Inflammatory macrophage (primary cell): ENCODE measurements around the gene GPR150.
A peak's percentile ranks its signal among the peaks of the same experiment; 100 is the strongest.
"Not testable (repeated sequence)": the region's sequence is repeated elsewhere in the genome, so short reads cannot be mapped to it uniquely, and the experiment has no call there.

ENCODE experiments used
- DNase-seq, 2 donors: peaks; one replicate each; pipeline ENCODE4 v3.0.0-alpha.2; 2020 to 2022

GPR150 gene

GRCh38 chr5:95624368-95624767 is 4.5 kb downstream of the GPR150 start:
- DNase-seq, result no peak

GRCh38 chr5:95626701-95627100 is 6.8 kb downstream of the GPR150 start:
- no peak for DNase-seq

- no peak for DNase-seq
These were observed 8.3 kb downstream of the GPR150 start for GRCh38 chr5:95627971-95628810.

GRCh38 chr5:95628933-95629332 is 9.0 kb downstream of the GPR150 start:
- no peak for DNase-seq

GRCh38 chr5:95630394-95630917 is 10.6 kb downstream of the GPR150 start:
- DNase-seq, result no peak

- peak in 1 of 2 donors; percentile 32 for DNase-seq
These were observed 11.5 kb downstream of the GPR150 start for GRCh38 chr5:95631255-95631958.

GRCh38 chr5:95631991-95632675 is 12.2 kb downstream of the GPR150 start:
- peak; percentile 82 to 87 for DNase-seq

GRCh38 chr5:95632942-95633341 is 13.1 kb downstream of the GPR150 start:
- DNase-seq, result not testable (repeated sequence)

GRCh38 chr5:95633671-95634070 is 13.8 kb downstream of the GPR150 start:
- no peak for DNase-seq

GRCh38 chr5:95634081-95634480 is 14.2 kb downstream of the GPR150 start:
- DNase-seq, result no peak

GRCh38 chr5:95638632-95639031 is 18.7 kb downstream of the GPR150 start:
- DNase-seq, result no peak

- DNase-seq, result no peak
These were observed 21.9 kb downstream of the GPR150 start for GRCh38 chr5:95641741-95642220.

GRCh38 chr5:95643152-95643551 is 23.3 kb downstream of the GPR150 start:
- no peak for DNase-seq

- peak; percentile 36 to 46 for DNase-seq
These were observed 24.6 kb downstream of the GPR150 start for GRCh38 chr5:95644351-95645042.

GRCh38 chr5:95646226-95646568 is 26.3 kb downstream of the GPR150 start:
- DNase-seq, result not testable (repeated sequence)

- DNase-seq, result peak; percentile 98 to 99
These were observed 26.9 kb downstream of the GPR150 start, which contains the start of gene RFESD for GRCh38 chr5:95646569-95647431. Gene RFESD, plus strand, starts transcription at chr5:95646777. Its CDS starts 5,495 bp downstream, at chr5:95652272.

- no peak for DNase-seq
These were observed 28.3 kb downstream of the GPR150 start for GRCh38 chr5:95647886-95648860.

GRCh38 chr5:95649274-95649673 is 29.4 kb downstream of the GPR150 start:
- no peak for DNase-seq

GRCh38 chr5:95649842-95650620 is 30.1 kb downstream of the GPR150 start:
- no peak for DNase-seq
